IMR-90 (cell line): Measurements from ENCODE around the gene RASGEF1C. TPM values are rescaled to one million over a fixed set of nuclear protein-coding genes. Genes with fewer than 3 reads are reported as not detected.

Experiments
- ATAC-seq: fragments of 200-7000 bp; cut with Tn5 transposase; 2 replicates; pipeline ENCODE4 v1.9.1; 2020; ENCODE audit warnings: low read depth, mild to moderate bottlenecking, moderate library complexity
- BruUV-seq: library from RNA; stranded (reverse); fragments of 400-500 nt; replicated peaks from 2 replicates; lab custom pipeline; 2021; lab: Mats Ljungman, UMichigan
- CTCF ChIA-PET: fragments of 300-600 bp; formaldehyde crosslinking; extraction: SDS; loops from one replicate; lab custom pipeline; 2021; ENCODE audit warnings: antibody characterized with exemption; lab: Yijun Ruan, JAX
- POLR2A ChIA-PET: fragments of 300-600 bp; sonication (Branson Sonifier 250); formaldehyde crosslinking; loops from one replicate; lab custom pipeline; 2022; ENCODE audit warnings: antibody characterized with exemption; ENCODE audit not compliant: unreplicated experiment; lab: Charles Lee
- DNase-seq: peaks from one replicate; pipeline ENCODE4 v3.0.0; 2013
- H2AFZ ChIP-seq: replicated peaks from 2 replicates; pipeline ENCODE3; 2013; ENCODE audit warnings: low read length, mild to moderate bottlenecking; ENCODE audit not compliant: poor library complexity
- H2AK5ac ChIP-seq: 2 replicates; pipeline ENCODE4 v1.6.1; 2013; ENCODE audit warnings: low read depth, low read length, inconsistent platforms
- H2AK9ac ChIP-seq: replicated peaks from 2 replicates; pipeline ENCODE3; 2013; ENCODE audit warnings: mild to moderate bottlenecking, low read depth, low read length, moderate library complexity; ENCODE audit not compliant: poor library complexity
- H2BK120ac ChIP-seq: 2 replicates; pipeline ENCODE4 v1.6.1; 2013; ENCODE audit warnings: low read depth, low read length, inconsistent platforms
- H2BK15ac ChIP-seq: 3 replicates; pipeline ENCODE4 v1.6.1; 2013; ENCODE audit warnings: low read depth, low read length, inconsistent platforms
- H2BK20ac ChIP-seq: 2 replicates; pipeline ENCODE4 v1.6.1; 2013; ENCODE audit warnings: low read depth, mild to moderate bottlenecking, inconsistent platforms, low read length, moderate library complexity
- H2BK5ac ChIP-seq: 2 replicates; pipeline ENCODE4 v1.6.1; 2013; ENCODE audit warnings: mild to moderate bottlenecking, low read depth, low read length, inconsistent platforms; ENCODE audit not compliant: poor library complexity, severe bottlenecking
- H3K14ac ChIP-seq: replicated peaks from 2 replicates; pipeline ENCODE4 v1.6.1; 2013; ENCODE audit warnings: low read depth, low read length, inconsistent platforms
- H3K18ac ChIP-seq: 2 replicates; pipeline ENCODE4 v1.6.1; 2013; ENCODE audit warnings: low read depth, low read length, control low read depth
- H3K23ac ChIP-seq: 2 replicates; pipeline ENCODE4 v1.6.1; 2013; ENCODE audit warnings: low read depth, low read length, inconsistent platforms
- H3K27ac ChIP-seq: 2 replicates; pipeline ENCODE4 v1.5.1; 2013; ENCODE audit warnings: mild to moderate bottlenecking, control low read depth, low read length; ENCODE audit not compliant: insufficient read depth
- H3K27me3 ChIP-seq: 2 replicates; pipeline ENCODE4 v1.6.1; 2013; ENCODE audit warnings: low read length; ENCODE audit not compliant: control insufficient read depth, insufficient read depth
- H3K36me3 ChIP-seq: 2 replicates; pipeline ENCODE4 v1.6.1; 2013; ENCODE audit warnings: low read length, mixed read lengths; ENCODE audit not compliant: control insufficient read depth, insufficient read depth
- H3K4ac ChIP-seq: 2 replicates; pipeline ENCODE4 v1.6.1; 2013; ENCODE audit warnings: low read depth, low read length, inconsistent platforms
- H3K4me1 ChIP-seq: 2 replicates; pipeline ENCODE4 v1.6.1; 2013; ENCODE audit warnings: low read length, mixed read lengths; ENCODE audit not compliant: control insufficient read depth, insufficient read depth
- H3K4me2 ChIP-seq: 2 replicates; pipeline ENCODE4 v1.6.1; 2013; ENCODE audit warnings: low read depth, mild to moderate bottlenecking, control low read depth, low read length, moderate library complexity
- H3K4me3 ChIP-seq: 2 replicates; pipeline ENCODE4 v1.5.1; 2013; ENCODE audit warnings: low read depth, mild to moderate bottlenecking, control low read depth, low read length, moderate library complexity; ENCODE audit not compliant: insufficient read depth
- H3K56ac ChIP-seq: 2 replicates; pipeline ENCODE4 v1.6.1; 2013; ENCODE audit warnings: low read length, inconsistent platforms; ENCODE audit not compliant: insufficient read depth; ENCODE audit errors: extremely low read depth
- H3K79me1 ChIP-seq, 2 experiments: 2 replicates each; pipeline ENCODE4 v1.6.1; 2013; ENCODE audit warnings: low read length in 2 of 2, inconsistent platforms in 1 of 2, low read depth in 1 of 2
- H3K9ac ChIP-seq: 2 replicates; pipeline ENCODE4 v1.6.1; 2013; ENCODE audit warnings: low read depth, low read length, control low read depth
- H3K9me1 ChIP-seq: 2 replicates; pipeline ENCODE4 v1.6.1; 2013; ENCODE audit warnings: low read length, inconsistent platforms; ENCODE audit not compliant: insufficient read depth
- H3K9me3 ChIP-seq: 2 replicates; pipeline ENCODE4 v1.6.1; 2013; ENCODE audit warnings: low read length; ENCODE audit not compliant: control insufficient read depth, insufficient read depth
- H4K20me1 ChIP-seq: 2 replicates; pipeline ENCODE4 v1.6.1; 2013; ENCODE audit warnings: low read length, inconsistent platforms; ENCODE audit not compliant: insufficient read depth
- H4K5ac ChIP-seq: 2 replicates; pipeline ENCODE4 v1.6.1; 2013; ENCODE audit warnings: mild to moderate bottlenecking, low read depth, low read length, control low read depth
- H4K8ac ChIP-seq, 2 experiments: 2 replicates each; pipeline ENCODE4 v1.6.1; 2013; ENCODE audit warnings: low read depth in 2 of 2, low read length in 2 of 2, control low read depth in 1 of 2, inconsistent platforms in 1 of 2
- H4K91ac ChIP-seq: 2 replicates; pipeline ENCODE4 v1.6.1; 2013; ENCODE audit warnings: low read depth, low read length, inconsistent platforms; ENCODE audit not compliant: insufficient read depth
- BHLHE40 ChIP-seq: fragments of 150-350 bp; IDR thresholded peaks from 2 replicates; pipeline ENCODE4 v1.6.1; 2016; ENCODE audit warnings: mild to moderate bottlenecking, low read depth, low read length
- CEBPB ChIP-seq: IDR thresholded peaks from 2 replicates; pipeline ENCODE4 v1.6.1; 2012; ENCODE audit warnings: low read depth, low read length, improper control_type of control experiment
- CHD1 ChIP-seq: IDR thresholded peaks from 2 replicates; pipeline ENCODE4 v1.6.1; 2012; ENCODE audit warnings: low read depth, low read length, improper control_type of control experiment
- CTCF ChIP-seq: conservative IDR thresholded peaks from 2 replicates; pipeline ENCODE4 v1.5.1; 2012; ENCODE audit warnings: mild to moderate bottlenecking, low read depth, low read length, improper control_type of control experiment
- ELK1 ChIP-seq: fragments of 150-350 bp; IDR thresholded peaks from 2 replicates; pipeline ENCODE4 v1.6.1; 2016; ENCODE audit warnings: low read depth, mild to moderate bottlenecking, low read length, moderate library complexity, borderline replicate concordance
- FOS ChIP-seq: fragments of 150-350 bp; IDR thresholded peaks from 2 replicates; pipeline ENCODE4 v1.6.1; 2016; ENCODE audit warnings: low read depth, low read length
- MAFK ChIP-seq: IDR thresholded peaks from 2 replicates; pipeline ENCODE4 v1.6.1; 2012; ENCODE audit warnings: low read depth, low read length, improper control_type of control experiment
- MAZ ChIP-seq: IDR thresholded peaks from 2 replicates; pipeline ENCODE4 v1.6.1; 2012; ENCODE audit warnings: low read depth, mild to moderate bottlenecking, low read length, improper control_type of control experiment, moderate library complexity, borderline replicate concordance
- MXI1 ChIP-seq: IDR thresholded peaks from 2 replicates; pipeline ENCODE4 v1.6.1; 2012; ENCODE audit warnings: low read depth, mild to moderate bottlenecking, low read length, moderate library complexity, borderline replicate concordance
- NFE2L2 ChIP-seq: fragments of 150-350 bp; IDR thresholded peaks from 2 replicates; pipeline ENCODE4 v1.6.1; 2016; ENCODE audit warnings: low read depth, mild to moderate bottlenecking, low read length
- POLR2A ChIP-seq: IDR thresholded peaks from 2 replicates; pipeline ENCODE4 v1.6.1; 2012; ENCODE audit warnings: mild to moderate bottlenecking, low read depth, low read length
- RAD21 ChIP-seq: IDR thresholded peaks from 2 replicates; pipeline ENCODE4 v1.6.1; 2012; ENCODE audit warnings: low read length, improper control_type of control experiment
- RCOR1 ChIP-seq: IDR thresholded peaks from 2 replicates; pipeline ENCODE4 v1.6.1; 2012; ENCODE audit warnings: mild to moderate bottlenecking, low read length, improper control_type of control experiment; ENCODE audit not compliant: insufficient replicate concordance
- RFX5 ChIP-seq: IDR thresholded peaks from 2 replicates; pipeline ENCODE4 v1.8.0; 2012; ENCODE audit warnings: low read depth, mild to moderate bottlenecking, low read length, moderate library complexity
- SMC3 ChIP-seq: fragments of 150-350 bp; IDR thresholded peaks from 2 replicates; pipeline ENCODE4 v1.6.1; 2016; ENCODE audit warnings: low read depth, mild to moderate bottlenecking, antibody characterized with exemption, low read length, moderate library complexity
- USF2 ChIP-seq: fragments of 150-350 bp; IDR thresholded peaks from 2 replicates; pipeline ENCODE4 v1.6.1; 2017; ENCODE audit warnings: mild to moderate bottlenecking, antibody characterized with exemption, low read length, low read depth
- WGBS, 2 experiments: methylation state at CpG; one replicate each; pipeline versions ENCODE4 v1.1.5 to v1.1.7; 2013; ENCODE audit warnings: missing lambda C conversion rate in 2 of 2; ENCODE audit not compliant: insufficient read length in 1 of 2; ENCODE audit errors: extremely low coverage in 2 of 2; 5-methylcytosine and 5-hydroxymethylcytosine counted together
- dilution Hi-C: fragments of 300-500 bp; cut with HindIII; formaldehyde crosslinking; loops from one replicate; pipeline ENCODE4 v1.14.3; 2018; ENCODE audit warnings: low sequenced_read_pairs; ENCODE audit not compliant: unreplicated experiment
- in situ Hi-C: fragments of 300-500 bp; cut with MboI; formaldehyde crosslinking; loops from 3 replicates; pipeline ENCODE4 v1.14.3; 2019; ENCODE audit warnings: low sequenced_read_pairs, inconsistent platforms, mixed read lengths
- intact Hi-C: fragments of 100-400 bp; cut with micrococcal nuclease; formaldehyde crosslinking; loops from 2 replicates; pipeline ENCODE4 v1.10.0; 2022
- polyA plus RNA-seq, 3 experiments: library from polyadenylated mRNA; depleted of rRNA; stranded (reverse); fragments of >200 nt; gene quantifications; 2 replicates each; pipeline ENCODE4 v1.2.3, GENCODE V29; 2012; ENCODE audit warnings: low replicate concordance in 1 of 3
- total RNA-seq: library from RNA; depleted of rRNA; stranded (reverse); fragments of >200 nt; gene quantifications from 2 replicates; pipeline ENCODE4 v1.2.3, GENCODE V29; 2012

The RASGEF1C gene
- total and polyA plus RNA-seq, 2 of the 4 experiments (the other 2 are of a cell fraction): not detected

GRCh38 chr5:180140571-180140970 is 68.4 kb downstream of the RASGEF1C start:
- no peak overlapping the region for H2BK5ac ChIP-seq
- H2BK20ac ChIP-seq: no peak overlapping the region
- no peak overlapping the region for H3K4me2 ChIP-seq
- no peaks in the 10 kb centered on the region for H3K36me3 ChIP-seq
- H3K9me1 ChIP-seq: no peaks in the 10 kb centered on the region
- TF ChIP-seq USF2 (no peak), MXI1 (no peak), CTCF (no peak), FOS (no peak), CHD1 (no peak), MAZ (no peak), RCOR1 (no peak), BHLHE40 (no peak), CEBPB (no peak), ELK1 (no peak), NFE2L2 (no peak), RFX5 (no peak), POLR2A (no peak), SMC3 (no peak), RAD21 (no peak), MAFK (no peak)
- H3K23ac ChIP-seq: no peak overlapping the region
- H4K8ac ChIP-seq: no peak overlapping the region
- no peak overlapping the region for H3K9ac ChIP-seq
- dilution Hi-C loops: no loop called here
- POLR2A ChIA-PET: no interaction called here
- no peak overlapping the region for H3K56ac ChIP-seq
- H3K4ac ChIP-seq: no peak overlapping the region
- no peak overlapping the region for H4K5ac ChIP-seq
- no peaks in the 10 kb centered on the region; the same call in 1 of the 2 replicates for H3K9me3 ChIP-seq
- no peak overlapping the region for H2AFZ ChIP-seq
- CTCF ChIA-PET: no interaction called here
- H2AK5ac ChIP-seq: no peak overlapping the region
- H3K79me1 ChIP-seq: no peaks in the 10 kb centered on the region
- intact Hi-C loops: no loop called here
- no peak overlapping the region for H3K14ac ChIP-seq
- H3K4me3 ChIP-seq: no peak overlapping the region
- ATAC-seq: no peak
- peaks cover 24% of the 10 kb centered on the region; the same call in 1 of the 2 replicates for H3K27me3 ChIP-seq
- no peaks in the 10 kb centered on the region; the same call in 1 of the 2 replicates for H4K20me1 ChIP-seq
- no TSS peak for BruUV-seq
- no peak for DNase-seq
- no peak overlapping the region for H2AK9ac ChIP-seq
- 20% methylated on average over 3 of the region's 9 CpGs; no CpG with 5 or more reads in 1 of the 2 experiments for WGBS, 2 experiments
- H4K91ac ChIP-seq: no peak overlapping the region
- no peak overlapping the region for H3K27ac ChIP-seq
- H2BK120ac ChIP-seq: no peak overlapping the region
- no peak overlapping the region for H2BK15ac ChIP-seq
- no peak overlapping the region for H3K18ac ChIP-seq
- in situ Hi-C loops: loop anchor here (25.0 kb wide), 1 partner anchor 322 kb away; no protein-coding TSS in a partner anchor
- no peaks in the 10 kb centered on the region for H3K4me1 ChIP-seq
